HT-29 (cell line): ENCODE measurements around the gene CCDC12. TPM values are rescaled to one million over a fixed set of nuclear protein-coding genes. Genes with fewer than 3 reads are reported as not detected.

Experiments used
- DNase-seq: peaks from one replicate; pipeline ENCODE4 v3.0.0-alpha.2; 2015; ENCODE audit warnings: low spot score
- small RNA-seq: library from RNA; depleted of rRNA; stranded (forward); fragments of <200 nt; gene quantifications from one replicate; pipeline ENCODE3, GENCODE V24; 2014
- total RNA-seq: library from RNA; depleted of rRNA; stranded (reverse); fragments of >200 nt; shearing (Covaris generic); gene quantifications from 2 replicates; pipeline ENCODE4 v1.2.3, GENCODE V29; 2014; rRNA removed

Gene CCDC12
- total RNA-seq, 1 experiment from 2014 or later = 39.4 TPM

- DNase-seq = no peak
Measured at GRCh38 chr3:46876313-46877300, 99.9 kb downstream of the CCDC12 start.

GRCh38 chr3:46875560-46875959, 101.0 kb downstream of the CCDC12 start:
- no peak for DNase-seq

DNA sequence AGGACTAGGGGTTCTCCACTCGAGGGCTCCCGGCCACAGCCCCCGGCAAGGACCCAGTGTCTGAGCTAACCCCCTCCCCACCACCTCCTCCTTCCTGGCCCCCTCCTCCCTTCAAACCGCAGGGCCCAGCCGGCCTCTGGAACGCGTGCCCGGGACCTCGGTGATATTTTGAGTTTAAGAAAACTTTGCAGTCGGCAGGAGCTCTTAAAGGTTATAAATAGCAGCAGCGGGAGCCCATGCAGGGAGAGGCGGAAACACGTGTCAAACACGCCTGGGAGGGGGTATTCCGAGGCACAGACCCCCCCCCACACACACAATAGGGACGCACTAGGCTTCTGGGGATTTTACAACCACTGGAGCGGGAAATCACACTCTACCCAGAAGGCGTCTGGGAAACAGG, 102.1 kb downstream of the CCDC12 start:
- DNase-seq = no peak

DNA sequence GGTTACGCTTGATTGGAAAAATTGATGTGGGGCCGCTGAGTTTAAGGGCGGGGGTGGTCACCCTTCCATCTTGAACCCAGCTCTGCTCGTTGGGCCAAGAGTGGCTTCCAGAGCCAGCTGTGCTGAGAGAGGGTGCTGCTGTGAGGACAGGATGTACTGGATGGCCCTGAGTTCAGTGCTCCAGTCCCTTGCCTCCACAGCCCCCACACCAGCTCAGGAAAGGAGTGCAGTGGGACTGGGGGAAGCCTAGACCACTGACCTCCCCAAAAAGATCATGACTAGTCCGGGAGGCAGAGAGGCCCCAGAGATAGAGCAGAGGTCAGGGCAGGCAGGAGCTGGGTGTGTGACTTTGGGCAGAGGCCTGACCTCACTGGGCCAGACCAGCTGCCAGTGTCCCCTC, 103.0 kb downstream of the CCDC12 start:
- no peak for DNase-seq

Small RNA genes within 50 kb of the gene (small RNA-seq; reads per million reads assigned to genes)
- gene AC109583.2 = not detected

Other genes with a start within 250 kb of the CCDC12 start
- not detected in 2 replicates for gene MYL3, start 113.3 kb downstream of the CCDC12 start, total RNA-seq
- not detected in 2 replicates for gene PTH1R, start 99.0 kb downstream of the CCDC12 start, total RNA-seq
- 154 and 168 TPM in 2 replicates for gene NBEAL2, start 2.9 kb upstream of the CCDC12 start, total RNA-seq
- 8.7 and 13.4 TPM in 2 replicates for gene SETD2, start 187.4 kb upstream of the CCDC12 start, total RNA-seq